ENCODE measurements around the gene TRIM5.
"Not testable (repeated sequence)": the region's sequence is repeated elsewhere in the genome, so short reads cannot be mapped to it uniquely, and the experiment has no call there.

The TRIM5 gene, protein sequence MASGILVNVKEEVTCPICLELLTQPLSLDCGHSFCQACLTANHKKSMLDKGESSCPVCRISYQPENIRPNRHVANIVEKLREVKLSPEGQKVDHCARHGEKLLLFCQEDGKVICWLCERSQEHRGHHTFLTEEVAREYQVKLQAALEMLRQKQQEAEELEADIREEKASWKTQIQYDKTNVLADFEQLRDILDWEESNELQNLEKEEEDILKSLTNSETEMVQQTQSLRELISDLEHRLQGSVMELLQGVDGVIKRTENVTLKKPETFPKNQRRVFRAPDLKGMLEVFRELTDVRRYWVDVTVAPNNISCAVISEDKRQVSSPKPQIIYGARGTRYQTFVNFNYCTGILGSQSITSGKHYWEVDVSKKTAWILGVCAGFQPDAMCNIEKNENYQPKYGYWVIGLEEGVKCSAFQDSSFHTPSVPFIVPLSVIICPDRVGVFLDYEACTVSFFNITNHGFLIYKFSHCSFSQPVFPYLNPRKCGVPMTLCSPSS

DNA sequence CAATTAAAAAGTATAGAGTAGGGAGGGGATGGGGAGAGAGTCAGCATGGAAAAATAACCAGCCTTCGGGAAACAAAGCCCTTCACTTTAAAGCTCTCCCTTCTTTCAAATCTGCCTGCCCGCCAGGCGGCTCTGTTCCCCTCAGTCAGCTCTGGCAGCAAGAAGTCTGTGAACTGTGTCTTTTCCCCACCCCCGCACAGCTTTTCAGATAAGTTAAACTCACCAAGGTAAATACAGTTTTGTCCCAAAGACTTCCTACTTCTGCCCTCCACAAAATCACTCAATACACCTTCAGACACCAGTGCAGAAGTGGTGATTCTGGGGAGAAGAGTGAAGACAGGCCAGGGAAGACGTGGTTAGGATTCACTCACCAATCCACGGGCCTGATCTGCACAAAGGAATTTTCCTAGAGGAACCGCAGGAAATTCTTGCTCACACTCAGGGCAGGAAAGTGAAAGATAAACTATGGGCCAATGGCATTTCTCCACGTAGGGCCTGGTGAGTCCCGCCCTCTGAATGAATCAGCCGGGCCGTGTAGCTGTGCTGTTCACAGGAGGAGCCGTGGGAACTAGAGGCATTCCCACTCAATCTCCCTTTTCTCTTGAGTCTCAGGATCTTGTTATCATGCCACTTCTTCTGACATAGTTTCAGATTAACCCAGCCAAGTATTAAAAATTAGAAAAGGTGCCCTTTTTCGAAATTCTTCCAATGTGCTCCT, at the start of gene TRIM5:
TSS of gene TRIM5 (minus strand) at position 429 of the 717 bp plus-strand sequence. CDS start 4,897 bp downstream, outside the sequence.
- DNase-seq (ENCODE audit: low read depth): peak; percentile 95

DNA sequence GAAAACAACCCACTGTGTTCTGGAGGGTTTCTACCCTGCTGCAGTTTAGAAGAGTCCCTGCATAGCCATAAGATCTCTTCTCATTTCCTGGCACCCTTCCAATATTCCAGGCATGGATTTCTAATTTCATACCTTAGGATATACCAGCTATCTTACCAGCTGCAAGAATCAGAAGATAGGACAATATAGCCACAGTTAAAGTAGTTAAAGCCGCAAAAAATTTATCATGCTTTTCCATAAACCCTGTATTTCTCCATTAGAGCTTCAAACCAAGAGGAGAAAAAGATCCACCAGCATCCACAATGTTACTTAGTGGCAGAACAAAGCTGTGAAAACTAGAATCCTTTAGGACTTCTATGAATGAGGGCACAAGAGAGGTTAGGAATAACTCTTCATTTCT, 42.8 kb upstream of the TRIM5 start:
- DNase-seq (ENCODE audit: low read depth): no peak

DNA sequence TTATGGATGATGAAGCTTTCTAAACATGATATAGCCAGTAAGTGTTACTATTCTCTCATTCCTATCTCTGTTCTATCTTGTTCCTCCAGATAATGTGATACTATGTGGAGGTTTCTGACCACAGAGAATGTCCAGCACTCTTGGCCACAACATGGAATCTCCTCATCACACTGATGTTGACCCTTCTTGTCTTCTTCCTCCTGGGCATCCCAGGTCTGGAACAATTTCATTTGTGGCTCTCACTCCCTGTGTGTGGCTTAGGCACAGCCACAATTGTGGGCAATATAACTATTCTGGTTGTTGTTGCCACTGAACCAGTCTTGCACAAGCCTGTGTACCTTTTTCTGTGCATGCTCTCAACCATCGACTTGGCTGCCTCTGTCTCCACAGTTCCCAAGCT, 41.5 kb upstream of the TRIM5 start:
- DNase-seq (ENCODE audit: low read depth): no peak

DNA sequence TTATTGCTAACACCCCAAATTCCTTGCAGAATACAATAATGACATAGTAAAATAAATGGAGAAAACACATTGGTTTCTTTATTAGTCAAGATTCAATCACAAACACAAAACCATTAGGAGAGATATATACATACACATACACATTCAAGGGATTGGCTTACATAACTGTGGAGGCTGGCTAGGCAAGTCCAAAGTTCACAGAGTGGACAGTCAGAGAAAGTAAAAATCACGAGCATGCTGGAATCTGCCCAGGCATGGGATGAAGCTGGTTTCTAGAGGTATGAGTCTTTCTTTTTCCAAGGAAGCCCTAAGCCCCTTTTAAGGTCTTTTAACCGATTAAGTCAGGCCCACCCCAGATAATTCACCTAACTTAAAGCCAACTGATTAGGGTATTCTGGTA, 37.7 kb upstream of the TRIM5 start:
- no peak for DNase-seq (ENCODE audit: low read depth)

DNA sequence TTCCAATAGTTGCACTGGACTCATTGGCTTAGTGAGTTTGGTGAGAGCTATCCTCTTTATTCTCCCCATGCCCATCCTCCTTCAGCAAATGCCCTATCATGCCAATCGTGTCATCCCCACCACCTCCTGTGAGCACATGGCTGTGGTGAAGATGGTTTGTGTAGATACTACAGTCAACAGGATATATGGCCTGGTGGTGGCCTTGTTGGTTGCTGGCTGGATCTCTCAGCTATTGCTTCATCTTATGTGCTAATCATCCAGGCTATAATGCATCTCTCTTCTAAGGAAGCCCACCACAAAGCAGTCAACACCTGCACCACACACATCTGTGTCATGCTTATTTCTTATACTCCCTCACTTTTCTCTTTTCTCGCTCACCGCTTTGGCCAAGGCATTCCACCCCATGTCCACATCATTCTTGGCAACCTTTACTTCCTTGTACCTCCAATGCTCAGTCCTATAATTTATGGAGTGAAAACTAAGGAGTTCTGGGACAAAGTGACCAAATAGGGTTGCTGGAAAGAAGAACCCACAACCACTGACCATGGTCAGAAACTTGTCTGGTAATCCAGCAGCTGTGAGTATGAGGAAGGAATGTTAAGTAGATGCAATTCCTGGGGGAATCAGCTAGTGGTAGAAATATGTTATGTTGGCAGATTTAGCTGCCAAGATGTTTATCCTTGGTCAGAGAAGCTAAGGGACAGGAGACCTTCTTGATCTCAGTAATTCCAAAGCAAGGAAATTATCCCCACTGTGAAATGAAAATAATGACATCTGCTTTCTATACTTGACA, 35.0 kb upstream of the TRIM5 start:
- peak; percentile 8 for DNase-seq (ENCODE audit: low read depth)

DNA sequence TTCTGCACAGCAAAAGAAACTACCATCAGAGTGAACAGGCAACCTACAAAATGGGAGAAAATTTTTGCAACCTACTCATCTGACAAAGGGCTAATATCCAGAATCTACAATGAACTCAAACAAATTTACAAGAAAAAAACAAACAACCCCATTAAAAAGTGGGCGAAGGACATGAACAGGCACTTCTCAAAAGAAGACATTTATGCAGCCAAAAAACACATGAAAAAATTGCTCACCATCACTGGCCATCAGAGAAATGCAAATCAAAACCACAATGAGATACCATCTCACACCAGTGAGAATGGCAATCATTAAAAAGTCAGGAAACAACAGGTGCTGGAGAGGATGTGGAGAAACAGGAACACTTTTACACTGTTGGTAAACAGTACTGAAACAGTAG, 31.6 kb upstream of the TRIM5 start:
- not testable (repeated sequence) for DNase-seq (ENCODE audit: low read depth)

DNA sequence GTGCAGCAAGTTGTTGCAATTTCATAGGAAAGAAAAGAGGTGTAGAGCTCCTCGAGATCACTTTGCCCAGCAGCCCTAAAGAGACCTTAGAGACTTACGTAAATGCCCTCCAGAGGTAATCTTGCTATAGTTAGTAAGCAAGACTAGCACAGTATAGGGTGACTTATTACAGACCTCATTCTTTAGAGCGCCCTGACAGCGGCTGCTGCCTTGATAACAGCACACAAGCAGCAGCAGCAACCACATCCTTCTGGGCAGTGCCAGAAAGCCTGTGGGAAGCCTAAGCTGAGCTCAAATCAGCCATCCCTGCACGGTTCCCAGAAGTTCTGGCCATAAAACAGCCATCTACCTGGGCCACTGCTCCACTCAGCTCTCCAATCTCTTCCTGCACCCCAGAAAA, 28.8 kb upstream of the TRIM5 start:
- no peak for DNase-seq (ENCODE audit: low read depth)

DNA sequence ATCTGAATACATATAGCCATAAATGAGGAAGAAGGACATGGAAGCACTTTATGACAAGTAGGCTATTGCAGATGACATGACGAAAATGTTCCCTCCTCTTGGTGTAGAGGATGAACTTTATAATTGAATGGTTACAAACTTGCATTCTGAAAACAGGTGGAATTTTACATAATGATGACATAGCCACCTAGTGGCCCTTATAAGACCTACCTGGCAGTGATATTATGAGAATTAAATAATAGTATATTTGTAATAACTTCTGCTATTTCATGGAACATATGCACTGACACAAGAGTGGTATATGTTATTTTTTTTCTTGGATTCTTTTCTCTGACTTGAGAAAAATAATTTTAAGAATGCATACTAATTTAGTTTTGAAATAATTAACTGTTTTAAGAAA, 27.6 kb upstream of the TRIM5 start:
- no peak for DNase-seq (ENCODE audit: low read depth)

DNA sequence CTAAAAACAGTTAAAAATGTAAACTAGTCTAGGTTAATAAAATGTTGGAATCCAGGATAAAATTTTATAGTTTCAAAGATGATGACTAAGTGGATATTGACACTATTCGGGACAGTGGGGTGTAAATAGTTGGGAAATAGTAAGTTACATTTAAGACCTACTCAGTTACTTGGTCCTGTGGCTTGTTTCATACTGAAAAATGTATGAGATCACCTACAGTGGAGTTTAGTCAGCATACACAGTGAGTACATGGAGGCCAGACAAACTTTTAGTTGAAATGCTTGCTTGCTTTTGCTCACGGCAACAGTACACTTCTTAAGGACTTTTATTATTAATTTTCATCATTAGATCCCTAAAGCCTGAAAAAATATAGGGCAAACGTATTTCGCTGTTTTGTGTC, 20.8 kb upstream of the TRIM5 start:
- no peak for DNase-seq (ENCODE audit: low read depth)

DNA sequence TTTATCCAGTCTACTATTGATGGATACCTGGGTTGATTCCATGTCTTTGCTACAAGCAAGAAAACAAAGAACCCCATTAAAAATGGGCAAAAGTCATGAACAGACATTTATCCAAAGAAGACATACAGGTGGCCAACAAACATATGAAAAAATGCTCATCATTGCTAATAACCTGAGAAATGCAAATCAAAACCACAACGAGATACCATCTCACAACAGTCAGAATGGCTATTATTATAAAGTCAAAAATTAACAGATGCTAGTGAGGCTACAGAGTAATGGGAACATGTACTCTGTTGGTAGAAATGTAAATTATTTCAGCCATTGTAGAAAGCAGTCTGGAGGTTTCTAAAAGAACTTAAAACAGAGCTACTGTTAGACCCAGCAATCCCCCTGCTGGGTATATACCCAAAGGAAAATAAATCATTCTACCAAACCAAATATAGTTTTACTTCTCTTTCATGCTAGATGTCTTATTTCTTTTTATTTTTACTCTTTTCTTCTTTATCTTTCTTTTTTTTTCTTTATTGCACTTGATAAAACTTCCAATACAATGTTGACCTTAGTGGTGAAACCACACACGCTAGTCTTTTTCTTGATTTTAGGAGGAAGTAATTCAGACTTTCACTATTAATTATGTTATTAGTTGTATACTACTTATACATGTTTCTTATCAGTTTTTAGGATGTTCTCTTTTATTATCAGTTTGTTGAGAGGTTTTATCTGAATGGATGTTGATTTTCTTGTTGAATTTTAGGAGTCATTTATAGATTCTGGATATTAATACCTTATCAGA, 19.1 kb upstream of the TRIM5 start:
- no peak for DNase-seq (ENCODE audit: low read depth)

DNA sequence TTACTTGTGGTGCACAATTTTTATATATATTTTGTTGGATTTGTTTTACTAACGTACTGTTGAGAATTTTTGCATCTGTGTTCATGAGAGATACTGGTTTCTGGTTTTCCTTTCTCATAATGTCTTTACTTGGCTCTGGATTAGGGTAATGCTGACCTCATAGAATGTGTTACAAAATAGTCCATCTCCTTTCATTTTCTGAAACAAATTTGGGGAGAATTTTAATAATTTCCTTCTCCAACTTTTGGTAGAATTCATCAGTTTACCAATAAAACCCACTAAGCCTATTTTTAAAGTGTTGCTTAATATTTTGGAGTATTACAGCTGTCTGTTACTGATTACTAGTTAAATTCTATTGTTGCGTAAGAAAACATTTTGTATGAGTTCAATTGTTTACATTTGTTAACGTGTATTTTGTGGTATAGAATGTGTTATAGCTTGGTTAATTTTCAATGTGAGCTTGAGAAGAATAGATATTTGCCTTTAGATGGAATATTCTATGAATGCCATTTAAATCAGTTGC, 16.2 kb upstream of the TRIM5 start:
- no peak for DNase-seq (ENCODE audit: low read depth)

DNA sequence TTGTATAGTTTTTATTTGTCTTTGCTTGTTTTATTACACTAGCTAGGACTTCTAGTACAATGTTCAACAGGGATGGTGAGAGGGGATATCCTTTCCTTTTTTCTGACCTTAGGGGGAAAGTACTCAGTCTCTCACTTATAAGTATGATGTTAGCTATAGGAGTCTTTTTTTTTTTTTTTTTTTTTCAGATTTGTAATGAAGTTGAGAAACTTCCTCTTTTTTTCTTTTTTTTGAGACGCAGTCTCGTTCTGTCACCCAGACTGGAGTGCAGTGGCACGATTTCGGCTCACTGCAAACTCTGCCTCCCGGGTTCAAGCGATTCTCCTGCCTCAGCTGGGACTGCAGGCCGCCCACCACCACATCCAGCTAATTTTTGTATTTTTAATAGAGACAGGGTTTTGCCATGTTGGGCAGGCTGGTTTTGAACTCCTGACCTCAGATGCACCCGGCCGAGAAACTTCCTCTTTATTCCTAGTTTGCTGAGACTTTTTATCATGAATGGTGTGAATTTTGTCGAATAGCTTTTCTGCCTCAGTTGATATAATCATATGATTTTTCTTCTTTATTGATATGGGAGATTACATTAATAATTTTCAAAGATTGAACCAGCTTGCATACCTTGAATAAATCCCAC, 15.7 kb upstream of the TRIM5 start:
- no peak for DNase-seq (ENCODE audit: low read depth)

DNA sequence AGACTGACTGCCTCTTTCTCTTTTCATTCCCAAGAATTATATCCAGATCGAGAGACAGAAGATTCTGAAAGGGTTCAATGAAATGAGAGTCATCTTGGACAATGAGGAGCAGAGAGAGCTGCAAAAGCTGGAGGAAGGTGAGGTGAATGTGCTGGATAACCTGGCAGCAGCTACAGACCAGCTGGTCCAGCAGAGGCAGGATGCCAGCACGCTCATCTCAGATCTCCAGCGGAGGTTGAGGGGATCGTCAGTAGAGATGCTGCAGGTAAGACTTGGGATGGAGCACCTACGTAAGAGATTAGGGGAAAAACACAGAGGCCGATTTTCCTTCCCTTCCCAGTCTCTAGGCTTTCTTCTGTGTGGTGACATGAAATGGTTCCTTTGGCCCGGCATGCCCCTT, 13.4 kb upstream of the TRIM5 start:
- no peak for DNase-seq (ENCODE audit: low read depth)

DNA sequence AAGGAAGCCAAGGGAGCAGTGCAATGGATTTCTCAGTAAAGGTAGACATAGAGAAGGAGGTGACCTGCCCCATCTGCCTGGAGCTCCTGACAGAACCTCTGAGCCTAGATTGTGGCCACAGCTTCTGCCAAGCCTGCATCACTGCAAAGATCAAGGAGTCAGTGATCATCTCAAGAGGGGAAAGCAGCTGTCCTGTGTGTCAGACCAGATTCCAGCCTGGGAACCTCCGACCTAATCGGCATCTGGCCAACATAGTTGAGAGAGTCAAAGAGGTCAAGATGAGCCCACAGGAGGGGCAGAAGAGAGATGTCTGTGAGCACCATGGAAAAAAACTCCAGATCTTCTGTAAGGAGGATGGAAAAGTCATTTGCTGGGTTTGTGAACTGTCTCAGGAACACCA, 11.3 kb upstream of the TRIM5 start:
- DNase-seq (ENCODE audit: low read depth): no peak

DNA sequence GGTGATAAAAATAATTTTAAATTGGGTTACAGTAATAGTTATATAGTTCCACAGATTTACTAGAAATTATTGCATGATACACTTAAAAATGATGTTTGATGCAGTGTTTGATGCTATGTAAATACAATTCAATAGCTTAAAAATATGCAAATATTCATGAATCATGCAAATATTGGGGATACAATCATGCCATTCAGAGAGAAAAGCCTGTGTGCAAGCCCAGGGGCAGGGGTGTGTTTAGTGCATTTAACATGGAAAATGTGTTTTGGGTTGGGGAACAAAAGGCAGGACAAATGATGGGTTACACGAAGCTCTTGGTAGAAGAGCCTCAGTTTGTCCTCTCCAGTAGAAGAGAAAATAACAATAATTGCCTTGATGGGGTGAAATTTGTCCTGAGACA, 10.7 kb upstream of the TRIM5 start:
- no peak for DNase-seq (ENCODE audit: low read depth)

DNA sequence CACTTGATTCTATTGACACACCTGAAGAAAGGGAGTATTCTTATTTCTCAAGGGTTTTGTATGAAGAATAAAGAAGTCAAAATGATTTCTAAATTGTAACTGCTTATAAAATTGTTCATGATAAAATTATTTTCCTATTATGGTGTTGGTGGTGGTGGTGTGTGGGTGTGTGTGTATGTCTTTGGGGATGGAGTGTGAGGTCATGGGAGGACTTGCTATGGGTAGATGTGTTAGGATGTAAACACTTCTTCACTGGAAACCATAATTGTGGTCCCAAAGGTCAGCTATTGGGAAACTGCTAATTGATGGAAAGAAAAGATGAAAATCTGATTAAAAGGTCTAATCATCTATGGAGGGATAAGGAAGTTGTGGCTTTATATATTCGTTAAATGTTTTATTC, 9.8 kb upstream of the TRIM5 start:
- no peak for DNase-seq (ENCODE audit: low read depth)

DNA sequence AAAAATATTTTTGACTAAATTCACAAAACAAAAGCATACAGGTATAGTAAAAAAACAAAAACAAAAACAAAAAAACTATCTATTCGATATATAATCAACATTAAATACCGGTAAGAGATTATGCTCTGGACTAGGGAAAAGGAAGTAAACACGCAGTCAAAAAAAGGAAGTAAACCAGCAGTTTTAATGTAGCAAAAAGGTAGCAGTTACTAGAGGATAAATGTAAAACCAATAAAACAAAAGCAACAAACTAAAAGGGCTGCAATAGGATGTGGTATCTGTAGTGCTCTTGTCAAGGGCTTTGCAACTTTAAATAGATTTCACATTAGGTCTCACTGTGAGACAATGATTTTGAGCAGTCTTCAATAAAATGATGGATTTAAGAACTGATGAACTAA, 7.1 kb upstream of the TRIM5 start:
- DNase-seq (ENCODE audit: low read depth): no peak

DNA sequence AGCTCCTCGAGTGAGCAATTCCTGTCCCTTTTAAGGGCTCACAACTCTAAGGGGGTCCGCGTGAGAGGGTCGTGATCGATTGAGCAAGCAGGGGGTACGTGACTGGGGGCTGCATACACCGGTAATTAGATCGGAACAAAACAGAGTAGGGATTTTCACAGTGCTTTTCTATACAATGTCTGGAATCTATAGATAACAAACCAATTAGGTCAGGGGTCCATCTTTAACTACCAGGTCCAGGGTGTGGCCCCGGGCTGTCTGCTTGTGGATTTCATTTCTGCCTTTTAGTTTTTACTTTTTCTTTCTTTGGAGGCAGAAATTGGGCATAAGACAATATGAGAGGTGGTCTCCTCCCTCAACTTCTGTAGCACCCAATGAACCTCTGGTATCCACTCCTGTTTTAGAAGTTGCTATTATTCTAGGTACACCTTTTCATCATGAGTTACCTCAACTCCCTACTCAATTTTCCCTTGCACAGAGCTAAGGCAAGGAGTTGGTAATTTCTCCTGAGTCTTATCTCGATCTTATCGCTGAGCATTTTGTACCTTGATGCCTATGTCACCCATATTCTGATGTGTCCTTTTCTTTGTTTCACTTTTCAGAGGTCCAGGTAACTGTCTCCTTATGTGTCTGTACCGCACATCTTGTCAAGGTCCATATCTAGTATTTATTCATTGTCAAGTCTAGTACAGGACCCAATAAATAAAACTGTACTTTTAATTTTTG, 6.5 kb upstream of the TRIM5 start:
- not testable (repeated sequence) for DNase-seq (ENCODE audit: low read depth)

DNA sequence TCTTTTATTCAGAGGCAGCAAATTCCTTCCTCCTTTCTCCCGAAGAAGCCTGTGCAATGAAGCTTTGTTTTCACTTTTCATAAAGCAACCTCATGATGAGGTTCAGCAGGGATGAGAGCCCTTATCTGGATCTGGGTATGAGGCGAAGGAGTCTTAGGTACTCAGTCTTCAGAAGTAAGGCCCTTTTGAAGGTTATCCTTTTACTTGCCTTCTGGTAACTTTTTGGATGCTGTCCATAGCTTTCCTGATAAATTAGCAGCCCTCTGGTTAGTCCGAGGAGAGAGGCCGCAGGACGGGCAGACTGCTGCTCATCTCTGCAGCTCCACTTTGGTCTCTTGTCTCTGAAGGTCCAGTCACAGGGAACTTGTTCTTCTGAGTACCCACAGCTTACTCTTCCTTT, 5.9 kb upstream of the TRIM5 start:
- peak; percentile 27 for DNase-seq (ENCODE audit: low read depth)

DNA sequence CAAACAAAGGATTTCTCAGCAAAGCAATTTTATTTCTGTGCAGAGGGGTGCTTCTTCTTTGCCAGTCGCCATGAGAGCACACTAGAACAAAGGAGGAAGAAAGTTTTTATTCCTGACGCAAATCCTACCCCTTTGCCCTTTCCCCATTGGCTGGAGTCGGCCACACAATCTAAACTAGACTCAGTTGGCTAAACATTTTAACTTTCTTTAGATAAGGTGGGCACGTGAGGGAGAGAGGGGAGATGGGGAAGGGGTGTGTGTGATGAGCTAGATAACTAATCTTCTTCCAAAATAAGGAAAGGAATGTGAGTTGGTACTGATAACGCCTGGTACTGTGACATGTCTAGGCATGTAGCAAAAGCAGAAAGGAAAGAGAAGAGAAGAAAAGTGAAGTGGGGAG, 5.3 kb upstream of the TRIM5 start:
- peak; percentile 19 for DNase-seq (ENCODE audit: low read depth)

All from GM04503 (cell line).